K562 (cell line): ENCODE measurements around the gene PIGM. TPM values are rescaled to one million over a fixed set of nuclear protein-coding genes. Genes with fewer than 3 reads are reported as not detected.

Source experiments
- REST ChIP-seq, 2 experiments: fragments of 450-650 bp; formaldehyde crosslinking in 1 of 2; IDR thresholded peaks; 2 replicates each; pipeline versions ENCODE4 v1.4.0 to v1.6.1; 2014 to 2020; ENCODE audit warnings: mild to moderate bottlenecking in 2 of 2, borderline replicate concordance in 1 of 2, low read depth in 1 of 2
- SIRT6 ChIP-seq: IDR thresholded peaks from one replicate; pipeline ENCODE4 v1.6.1; 2012; ENCODE audit warnings: low read depth, mild to moderate bottlenecking, control low read depth, inconsistent platforms, low read length, moderate library complexity
- polyA plus RNA-seq, 8 experiments: library from polyadenylated mRNA; depleted of rRNA in 4 of 8; stranded (reverse) in 5 of 8; unstranded in 3 of 8; fragments of >200 nt; fragmentation: Nextera tagmentation in 2 of 8; fragmentation: Illumina TruSeq in 1 of 8; extraction: Ambion mirVana in 2 of 8; extraction: Trizol in 1 of 8; gene quantifications; 2 replicates each; pipeline versions ENCODE4 v1.2.1 to v1.2.3, GENCODE V29; 2011 to 2014; ENCODE audit warnings: inconsistent platforms in 1 of 8, missing spikeins in 1 of 8
- total RNA-seq, 7 experiments: library from RNA; depleted of rRNA in 6 of 7; stranded (reverse); fragments of >200 nt in 6 of 7; fragmentation: Illumina TruSeq in 2 of 7; extraction: Trizol in 2 of 7; gene quantifications; 2 replicates each; pipeline versions ENCODE4 v1.2.1 to v1.2.3, GENCODE V29; 2011 to 2021; ENCODE audit warnings: low replicate concordance in 1 of 7

The PIGM gene
- total and polyA plus RNA-seq, 9 of the 15 experiments (the other 6 are each of a cell fraction or from before 2014, with no cell fraction given), result 2.6 to 6.7 (median 4.3) TPM

DNA sequence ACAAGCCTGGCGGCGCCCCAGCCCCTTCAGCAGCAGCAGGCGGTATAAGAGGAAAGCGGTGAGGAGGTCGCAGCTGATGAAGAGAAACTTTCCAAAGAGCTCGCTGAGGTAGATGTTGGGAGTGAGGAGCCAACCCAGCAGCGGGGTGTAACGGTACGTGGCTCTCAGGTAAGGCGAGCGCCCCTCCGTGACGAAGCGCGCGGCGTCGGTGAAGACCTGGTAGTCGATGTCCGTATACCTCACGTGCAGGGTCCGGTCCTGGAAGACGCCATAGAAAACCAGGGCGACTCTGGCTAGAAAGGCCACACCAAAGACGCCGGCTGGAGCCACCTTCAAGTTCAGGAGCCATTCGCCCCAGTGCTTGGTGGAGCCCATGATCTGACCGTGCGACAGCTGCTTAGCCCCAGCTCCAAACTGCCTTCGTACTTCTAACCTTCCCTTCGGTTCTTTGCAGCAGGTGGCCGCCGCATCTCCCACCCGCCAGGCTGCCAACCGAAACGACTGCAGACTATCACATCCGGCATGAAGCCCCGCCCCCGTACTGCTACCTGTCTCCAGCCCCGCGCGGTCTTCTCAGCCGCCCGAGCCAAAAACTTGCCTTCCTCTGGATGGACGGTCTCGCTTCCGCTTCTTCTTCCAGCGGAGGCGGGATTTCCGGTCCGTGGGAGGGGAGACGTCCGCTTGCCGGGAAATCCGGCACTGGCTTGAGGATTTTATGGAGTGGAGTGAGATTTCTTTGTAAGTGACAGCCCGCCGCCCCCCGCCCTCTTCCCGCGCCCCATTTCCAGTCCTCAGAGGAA lies at the start of gene PIGM (continued):
- TF ChIP-seq REST (IDR thresholded peaks at IDR 0.05; ENCODE audit: borderline replicate concordance) (no peak), REST (CRISPR knock-in tag; IDR thresholded peaks at IDR 0.05; ENCODE audit: low read depth) (no peak), SIRT6 (no peak)
